ENCODE results near the gene WWTR1. TPM values are rescaled to one million over a fixed set of nuclear protein-coding genes. Genes with fewer than 3 reads are reported as not detected.

Gene WWTR1
- total RNA-seq, 1 donor from 2014 or later, result 34.4 TPM

DNA sequence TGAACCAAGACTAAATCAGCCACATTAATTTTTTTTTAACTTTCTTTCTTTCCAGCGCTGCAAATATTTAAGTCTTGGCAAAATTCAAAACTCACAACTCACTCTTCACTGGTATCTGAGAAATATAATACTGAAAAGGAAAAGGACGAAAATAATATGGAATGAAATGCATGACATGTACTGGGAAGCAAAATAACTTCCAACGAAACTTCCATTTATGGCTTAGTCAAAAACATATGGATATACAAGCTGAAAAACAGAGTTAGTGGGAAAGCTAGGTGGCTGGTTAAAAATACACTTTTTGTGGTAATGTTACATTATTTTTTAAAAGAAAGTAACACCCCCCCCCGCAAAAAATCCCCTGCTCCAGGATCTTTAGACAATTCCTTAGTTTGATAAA is 97.2 kb downstream of the WWTR1 start:
- Histone ChIP-seq H3K27ac (ENCODE audit: low read depth, low read length) (no peak overlapping the region), H3K9ac (ENCODE audit: low read depth in 1 of 3, low read length in 3 of 3) (no peak overlapping the region), H3K27me3 (ENCODE audit: control insufficient read depth in 3 of 3, insufficient read depth in 3 of 3, low read length in 3 of 3) (no peaks in the 10 kb centered on the region), H3K4me3 (ENCODE audit: low read length in 3 of 3) (no peak overlapping the region), H3K4me1 (ENCODE audit: control insufficient read depth in 3 of 3, insufficient read depth in 3 of 3, low read length in 3 of 3) (peaks cover 12 to 20% (median 13%) of the 10 kb centered on the region in 3 donors), H3K9me3 (ENCODE audit: control insufficient read depth in 3 of 3, low read length in 3 of 3) (no peaks in the 10 kb centered on the region), H3K36me3 (ENCODE audit: control insufficient read depth in 3 of 3, insufficient read depth in 3 of 3, low read length in 3 of 3) (no peaks in the 10 kb centered on the region)

- Histone ChIP-seq H3K9me3 (ENCODE audit: control insufficient read depth in 3 of 3, low read length in 3 of 3) (no peaks in the 10 kb centered on the region), H3K36me3 (ENCODE audit: control insufficient read depth in 3 of 3, insufficient read depth in 3 of 3, low read length in 3 of 3) (no peaks in the 10 kb centered on the region), H3K27me3 (ENCODE audit: control insufficient read depth in 3 of 3, insufficient read depth in 3 of 3, low read length in 3 of 3) (no peaks in the 10 kb centered on the region), H3K4me1 (ENCODE audit: control insufficient read depth in 3 of 3, insufficient read depth in 3 of 3, low read length in 3 of 3) (peaks cover 16 to 24% (median 18%) of the 10 kb centered on the region in 3 donors), H3K9ac (ENCODE audit: low read depth in 1 of 3, low read length in 3 of 3) (no peak overlapping the region), H3K27ac (ENCODE audit: low read depth, low read length) (no peak overlapping the region), H3K4me3 (ENCODE audit: low read length in 3 of 3) (no peak overlapping the region)
Observed at GRCh38 chr3:149560001-149560400, 97.8 kb downstream of the WWTR1 start.

- H3K27me3 ChIP-seq (ENCODE audit: control insufficient read depth in 3 of 3, insufficient read depth in 3 of 3, low read length in 3 of 3), result no peaks in the 10 kb centered on the region
- peaks cover 16 to 25% (median 23%) of the 10 kb centered on the region in 3 donors for H3K4me1 ChIP-seq (ENCODE audit: control insufficient read depth in 3 of 3, insufficient read depth in 3 of 3, low read length in 3 of 3)
- no peaks in the 10 kb centered on the region for H3K9me3 ChIP-seq (ENCODE audit: control insufficient read depth in 3 of 3, low read length in 3 of 3)
- H3K27ac ChIP-seq (ENCODE audit: low read depth, low read length), result no peak overlapping the region
- no peak overlapping the region for H3K4me3 ChIP-seq (ENCODE audit: low read length in 3 of 3)
- no peaks in the 10 kb centered on the region for H3K36me3 ChIP-seq (ENCODE audit: control insufficient read depth in 3 of 3, insufficient read depth in 3 of 3, low read length in 3 of 3)
- H3K9ac ChIP-seq (ENCODE audit: low read depth in 1 of 3, low read length in 3 of 3), result no peak overlapping the region
Observed at GRCh38 chr3:149559525-149559924, 98.3 kb downstream of the WWTR1 start.

GRCh38 chr3:149555927-149556326 is 101.9 kb downstream of the WWTR1 start:
- H3K4me3 ChIP-seq (ENCODE audit: low read length in 3 of 3), result no peak overlapping the region
- no peaks in the 10 kb centered on the region for H3K27me3 ChIP-seq (ENCODE audit: control insufficient read depth in 3 of 3, insufficient read depth in 3 of 3, low read length in 3 of 3)
- H3K27ac ChIP-seq (ENCODE audit: low read depth, low read length), result peak overlapping the region; percentile 65
- no peaks in the 10 kb centered on the region for H3K9me3 ChIP-seq (ENCODE audit: control insufficient read depth in 3 of 3, low read length in 3 of 3)
- H3K36me3 ChIP-seq (ENCODE audit: control insufficient read depth in 3 of 3, insufficient read depth in 3 of 3, low read length in 3 of 3), result no peaks in the 10 kb centered on the region
- H3K9ac ChIP-seq (ENCODE audit: low read depth in 1 of 3, low read length in 3 of 3), result no peak overlapping the region
- H3K4me1 ChIP-seq (ENCODE audit: control insufficient read depth in 3 of 3, insufficient read depth in 3 of 3, low read length in 3 of 3), result peaks cover 36 to 53% (median 50%) of the 10 kb centered on the region in 3 donors

DNA sequence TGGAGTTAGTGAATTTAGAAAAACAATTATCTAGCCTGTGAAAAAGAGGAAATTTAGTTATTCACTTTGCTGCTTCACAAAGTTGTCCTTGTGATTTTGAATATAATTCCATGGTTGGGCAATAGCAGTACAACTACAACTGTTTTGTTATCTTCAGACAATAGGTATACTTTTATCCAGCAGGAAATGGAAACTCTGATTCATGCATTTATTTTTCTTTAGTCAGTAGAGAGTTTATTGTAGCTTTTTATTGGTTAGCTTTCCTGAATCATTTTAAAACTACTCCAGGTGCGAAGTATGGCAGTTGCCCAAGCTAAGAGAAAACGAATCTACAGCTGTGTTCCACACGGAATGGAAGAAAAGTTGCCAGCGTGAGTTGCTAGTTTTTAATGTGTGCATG is 103.0 kb downstream of the WWTR1 start:
- Histone ChIP-seq H3K27ac (ENCODE audit: low read depth, low read length) (peak overlapping the region; percentile 65), H3K4me3 (ENCODE audit: low read length in 3 of 3) (no peak overlapping the region), H3K27me3 (ENCODE audit: control insufficient read depth in 3 of 3, insufficient read depth in 3 of 3, low read length in 3 of 3) (no peaks in the 10 kb centered on the region), H3K4me1 (ENCODE audit: control insufficient read depth in 3 of 3, insufficient read depth in 3 of 3, low read length in 3 of 3) (peaks cover 36 to 52% (median 47%) of the 10 kb centered on the region in 3 donors), H3K36me3 (ENCODE audit: control insufficient read depth in 3 of 3, insufficient read depth in 3 of 3, low read length in 3 of 3) (no peaks in the 10 kb centered on the region), H3K9me3 (ENCODE audit: control insufficient read depth in 3 of 3, low read length in 3 of 3) (no peaks in the 10 kb centered on the region), H3K9ac (ENCODE audit: low read depth in 1 of 3, low read length in 3 of 3) (peak overlapping the region in 1 of 3 donors; percentile 12)

DNA sequence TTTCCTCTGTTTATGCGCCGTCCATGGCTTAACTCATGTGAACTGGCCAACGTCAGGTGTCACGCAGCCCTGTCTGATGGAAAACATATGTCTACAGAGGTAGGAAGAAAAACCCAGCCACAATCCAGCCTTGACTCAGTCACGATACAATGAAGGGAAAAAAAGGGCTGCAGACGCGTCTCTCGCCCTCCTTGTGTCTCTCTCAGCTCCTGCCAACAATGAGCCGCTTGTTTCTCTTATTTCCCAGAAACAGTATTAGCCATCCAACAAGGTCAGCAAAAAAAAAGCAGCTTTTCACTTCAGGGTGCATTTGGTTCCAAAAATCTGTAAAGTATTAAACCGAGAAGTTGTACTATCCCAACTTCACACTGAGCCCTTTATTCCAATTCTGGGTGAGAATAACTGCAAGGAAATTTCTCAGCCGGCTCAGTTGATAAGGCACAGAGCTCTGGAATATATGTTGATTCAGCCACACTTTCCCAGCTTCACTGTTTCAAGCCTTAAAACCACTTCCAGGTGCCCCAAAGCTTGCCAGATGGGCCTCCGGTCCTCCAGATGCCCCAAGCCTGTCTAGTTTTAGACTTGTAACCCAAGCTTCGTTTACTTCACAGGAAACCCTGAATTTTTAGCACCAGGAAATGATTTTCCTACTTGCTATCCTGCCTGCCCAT is 103.9 kb downstream of the WWTR1 start:
- no peaks in the 10 kb centered on the region for H3K27me3 ChIP-seq (ENCODE audit: control insufficient read depth in 3 of 3, insufficient read depth in 3 of 3, low read length in 3 of 3)
- peak overlapping the region; percentile 65 for H3K27ac ChIP-seq (ENCODE audit: low read depth, low read length)
- no peaks in the 10 kb centered on the region for H3K9me3 ChIP-seq (ENCODE audit: control insufficient read depth in 3 of 3, low read length in 3 of 3)
- H3K4me3 ChIP-seq (ENCODE audit: low read length in 3 of 3), result no peak overlapping the region
- H3K4me1 ChIP-seq (ENCODE audit: control insufficient read depth in 3 of 3, insufficient read depth in 3 of 3, low read length in 3 of 3), result peaks cover 36 to 51% (median 45%) of the 10 kb centered on the region in 3 donors
- H3K9ac ChIP-seq (ENCODE audit: low read depth in 1 of 3, low read length in 3 of 3), result peak overlapping the region in 1 of 3 donors; percentile 49
- no peaks in the 10 kb centered on the region for H3K36me3 ChIP-seq (ENCODE audit: control insufficient read depth in 3 of 3, insufficient read depth in 3 of 3, low read length in 3 of 3)

GRCh38 chr3:149552700-149553099 is 105.1 kb downstream of the WWTR1 start:
- peaks cover 37 to 54% (median 48%) of the 10 kb centered on the region in 3 donors for H3K4me1 ChIP-seq (ENCODE audit: control insufficient read depth in 3 of 3, insufficient read depth in 3 of 3, low read length in 3 of 3)

DNA sequence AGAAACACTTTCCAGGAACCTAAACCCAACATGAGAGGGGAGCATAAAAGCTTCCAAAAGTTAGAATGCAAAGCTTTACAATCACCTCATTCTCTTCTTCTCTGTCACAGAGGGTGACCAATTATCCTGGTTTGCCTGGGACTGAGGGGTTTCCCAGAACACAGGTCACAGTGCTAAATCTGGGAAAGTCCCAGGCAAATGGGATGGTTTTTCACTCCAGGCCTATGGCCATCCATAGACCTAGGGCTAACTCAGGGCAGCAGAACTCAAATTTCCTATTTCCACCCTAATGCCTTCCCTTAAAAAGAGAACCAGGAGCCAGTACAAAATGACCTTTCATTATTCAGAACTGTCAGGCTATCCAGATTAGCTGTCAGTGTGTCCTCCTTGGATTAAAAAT is 106.3 kb downstream of the WWTR1 start:
- Histone ChIP-seq H3K9me3 (ENCODE audit: control insufficient read depth in 3 of 3, low read length in 3 of 3) (no peaks in the 10 kb centered on the region), H3K36me3 (ENCODE audit: control insufficient read depth in 3 of 3, insufficient read depth in 3 of 3, low read length in 3 of 3) (no peaks in the 10 kb centered on the region), H3K27ac (ENCODE audit: low read depth, low read length) (no peak overlapping the region), H3K4me1 (ENCODE audit: control insufficient read depth in 3 of 3, insufficient read depth in 3 of 3, low read length in 3 of 3) (peaks cover 37 to 61% (median 53%) of the 10 kb centered on the region in 3 donors), H3K9ac (ENCODE audit: low read depth in 1 of 3, low read length in 3 of 3) (no peak overlapping the region), H3K27me3 (ENCODE audit: control insufficient read depth in 3 of 3, insufficient read depth in 3 of 3, low read length in 3 of 3) (no peaks in the 10 kb centered on the region), H3K4me3 (ENCODE audit: low read length in 3 of 3) (no peak overlapping the region)

More at GRCh38 chr3:149552700-149553099, 105.1 kb downstream of the WWTR1 start:
- H3K36me3 ChIP-seq (ENCODE audit: control insufficient read depth in 3 of 3, insufficient read depth in 3 of 3, low read length in 3 of 3), result no peaks in the 10 kb centered on the region
- peak overlapping the region; percentile 36 for H3K27ac ChIP-seq (ENCODE audit: low read depth, low read length)
- no peaks in the 10 kb centered on the region for H3K9me3 ChIP-seq (ENCODE audit: control insufficient read depth in 3 of 3, low read length in 3 of 3)
- no peaks in the 10 kb centered on the region for H3K27me3 ChIP-seq (ENCODE audit: control insufficient read depth in 3 of 3, insufficient read depth in 3 of 3, low read length in 3 of 3)
- no peak overlapping the region for H3K9ac ChIP-seq (ENCODE audit: low read depth in 1 of 3, low read length in 3 of 3)
- H3K4me3 ChIP-seq (ENCODE audit: low read length in 3 of 3), result no peak overlapping the region

- Histone ChIP-seq H3K27ac (ENCODE audit: low read depth, low read length) (peak overlapping the region; percentile 67), H3K9ac (ENCODE audit: low read depth in 1 of 3, low read length in 3 of 3) (no peak overlapping the region), H3K27me3 (ENCODE audit: control insufficient read depth in 3 of 3, insufficient read depth in 3 of 3, low read length in 3 of 3) (no peaks in the 10 kb centered on the region), H3K9me3 (ENCODE audit: control insufficient read depth in 3 of 3, low read length in 3 of 3) (no peaks in the 10 kb centered on the region), H3K4me1 (ENCODE audit: control insufficient read depth in 3 of 3, insufficient read depth in 3 of 3, low read length in 3 of 3) (peaks cover 16 to 42% (median 33%) of the 10 kb centered on the region in 3 donors), H3K4me3 (ENCODE audit: low read length in 3 of 3) (peak overlapping the region in 1 of 3 donors; percentile 38), H3K36me3 (ENCODE audit: control insufficient read depth in 3 of 3, insufficient read depth in 3 of 3, low read length in 3 of 3) (no peaks in the 10 kb centered on the region)
Observed at GRCh38 chr3:149548669-149549065, 109.2 kb downstream of the WWTR1 start.

DNA sequence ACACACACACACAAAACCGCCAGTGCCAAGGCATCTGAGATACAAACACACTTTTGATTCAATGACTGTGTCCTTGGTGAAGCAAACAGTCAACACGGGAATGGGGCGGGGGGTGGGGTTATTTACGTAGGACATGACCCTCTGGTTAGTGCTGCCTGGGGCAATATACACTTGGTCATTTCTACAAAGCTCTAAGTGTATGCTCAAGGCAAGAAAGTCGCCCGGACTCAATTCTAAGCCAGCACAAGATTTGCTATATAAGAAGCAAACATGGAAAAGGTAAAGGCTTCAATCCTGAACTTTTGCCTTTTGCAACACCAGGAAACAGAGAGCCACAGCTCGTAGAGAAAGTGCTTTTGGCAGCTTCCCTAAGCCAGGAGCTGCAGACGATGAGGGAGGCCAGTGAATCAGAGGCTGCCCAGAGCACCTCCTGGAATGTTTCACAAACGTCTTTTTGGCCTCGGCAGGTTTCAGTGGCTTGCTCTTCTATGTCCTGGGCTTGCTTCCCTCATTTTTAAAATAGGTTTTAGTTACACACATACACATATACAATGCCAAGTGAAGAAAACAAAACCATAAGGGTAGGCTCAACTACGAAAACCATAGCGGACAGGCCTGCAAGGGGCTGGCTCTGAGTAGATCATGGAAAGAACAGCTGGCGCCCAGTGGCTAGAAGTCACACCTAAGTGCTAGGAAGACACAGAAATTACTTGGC is 109.7 kb downstream of the WWTR1 start:
- Histone ChIP-seq H3K9me3 (ENCODE audit: control insufficient read depth in 3 of 3, low read length in 3 of 3) (no peaks in the 10 kb centered on the region), H3K27ac (ENCODE audit: low read depth, low read length) (peak overlapping the region; percentile 67), H3K27me3 (ENCODE audit: control insufficient read depth in 3 of 3, insufficient read depth in 3 of 3, low read length in 3 of 3) (no peaks in the 10 kb centered on the region), H3K4me1 (ENCODE audit: control insufficient read depth in 3 of 3, insufficient read depth in 3 of 3, low read length in 3 of 3) (peaks cover 13 to 38% (median 28%) of the 10 kb centered on the region in 3 donors), H3K4me3 (ENCODE audit: low read length in 3 of 3) (peak overlapping the region in 1 of 3 donors; percentile 38), H3K9ac (ENCODE audit: low read depth in 1 of 3, low read length in 3 of 3) (no peak overlapping the region), H3K36me3 (ENCODE audit: control insufficient read depth in 3 of 3, insufficient read depth in 3 of 3, low read length in 3 of 3) (no peaks in the 10 kb centered on the region)
